RCC 7860 (cell line): ENCODE measurements around the gene CALCA.
"Not testable (repeated sequence)": the region's sequence is repeated elsewhere in the genome, so short reads cannot be mapped to it uniquely, and the experiment has no call there.

ENCODE experiments used
- DNase-seq: peaks from one replicate; pipeline ENCODE4 v3.0.0-alpha.2; 2015; ENCODE audit warnings: low spot score
- FAIRE-seq: peaks from 2 replicates; lab custom pipeline; 2012; peaks lifted over from hg19 to GRCh38; lab: Jason Lieb, UNC

The CALCA gene

DNA sequence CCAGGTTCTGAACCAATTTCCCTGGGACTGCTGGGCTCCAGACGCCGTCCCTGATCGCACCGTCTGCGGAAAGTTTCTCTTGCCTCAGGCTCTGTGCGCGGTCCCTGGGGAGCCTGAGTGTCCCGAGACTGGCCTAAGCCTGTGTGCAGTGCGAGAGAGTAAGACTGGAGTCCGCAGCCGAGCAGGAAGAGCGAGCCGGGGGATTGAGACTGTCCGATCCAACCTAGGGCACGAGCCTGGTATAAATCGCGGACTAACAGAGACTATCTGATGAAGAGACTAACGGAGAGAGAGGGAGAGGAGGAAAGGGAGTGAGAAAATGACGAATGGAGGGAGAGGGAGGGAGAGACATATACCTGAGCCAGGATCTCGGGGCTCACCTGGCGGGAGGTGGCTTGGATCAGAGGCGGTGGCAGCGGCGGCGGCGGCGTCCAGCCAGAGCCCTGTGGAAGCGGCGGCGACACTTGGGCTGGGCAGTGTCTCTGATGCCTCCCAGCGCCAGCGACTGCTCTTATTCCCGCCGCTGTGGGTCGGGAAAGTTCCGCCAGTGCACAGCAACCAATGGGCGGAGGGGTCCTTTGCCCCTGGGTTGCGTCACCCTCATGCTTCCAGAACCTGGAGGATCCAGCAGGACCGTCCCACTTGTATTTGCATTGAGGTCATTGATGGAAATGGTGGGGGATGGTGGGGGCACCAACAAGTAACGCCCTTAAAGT, at the start of gene CALCA:
Gene CALCA (minus strand): TSS at position 487 of the 716 bp plus-strand sequence. CDS start 1,159 bp downstream, outside the sequence.
- no peak for DNase-seq
- FAIRE-seq: no peak

- FAIRE-seq: no peak
These were observed 44.0 kb upstream of the CALCA start for GRCh38 chr11:15016200-15016599.

DNA sequence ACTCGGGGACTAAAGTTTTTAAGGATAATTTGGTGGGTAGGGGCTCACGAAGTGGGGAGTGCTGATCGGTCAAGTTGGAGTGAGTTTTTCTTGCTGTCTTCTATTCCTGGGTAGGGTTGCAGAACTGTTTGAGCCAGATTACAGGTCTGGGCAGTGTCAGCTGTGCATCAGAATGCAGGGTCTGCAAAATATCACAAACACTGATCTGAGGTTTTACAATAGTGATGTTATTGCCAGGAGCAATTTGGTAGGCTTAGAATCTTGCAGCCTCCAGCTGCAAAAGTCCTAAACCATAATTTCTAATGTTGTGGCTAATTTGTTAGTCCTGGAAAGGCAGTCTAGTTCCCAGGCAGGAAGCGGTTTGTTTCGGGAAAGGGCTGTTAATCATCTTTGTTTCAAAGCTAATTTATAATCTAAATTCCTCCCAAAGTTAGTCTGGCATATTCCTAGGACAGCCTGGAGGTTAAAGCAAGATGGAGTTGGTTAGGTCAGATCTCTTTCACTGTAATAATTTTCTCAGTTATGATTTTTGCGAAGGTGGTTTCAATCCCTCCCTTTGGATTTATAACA, 39.7 kb upstream of the CALCA start:
- no peak for FAIRE-seq
- no peak for DNase-seq

More at GRCh38 chr11:15016200-15016599, 44.0 kb upstream of the CALCA start:
- no peak for DNase-seq

DNA sequence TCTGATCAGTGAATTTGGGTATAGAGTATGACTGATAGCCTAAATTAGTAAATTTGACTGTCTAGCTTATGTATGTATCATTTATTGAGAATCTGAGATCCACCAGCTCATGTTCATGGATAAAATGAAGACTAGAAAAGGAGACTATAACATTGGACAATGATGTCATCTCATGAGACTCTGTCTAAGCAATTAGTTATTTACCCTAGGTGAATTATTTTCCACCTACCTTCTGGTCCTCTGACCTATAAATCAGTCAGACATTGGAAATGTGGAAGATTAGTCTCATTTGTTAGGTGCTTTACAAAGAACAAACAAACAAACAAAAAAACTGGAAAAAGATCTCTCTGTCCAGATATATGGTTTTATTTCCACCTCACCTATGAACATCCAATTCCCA, 38.7 kb upstream of the CALCA start:
- FAIRE-seq: no peak
- DNase-seq: no peak

DNA sequence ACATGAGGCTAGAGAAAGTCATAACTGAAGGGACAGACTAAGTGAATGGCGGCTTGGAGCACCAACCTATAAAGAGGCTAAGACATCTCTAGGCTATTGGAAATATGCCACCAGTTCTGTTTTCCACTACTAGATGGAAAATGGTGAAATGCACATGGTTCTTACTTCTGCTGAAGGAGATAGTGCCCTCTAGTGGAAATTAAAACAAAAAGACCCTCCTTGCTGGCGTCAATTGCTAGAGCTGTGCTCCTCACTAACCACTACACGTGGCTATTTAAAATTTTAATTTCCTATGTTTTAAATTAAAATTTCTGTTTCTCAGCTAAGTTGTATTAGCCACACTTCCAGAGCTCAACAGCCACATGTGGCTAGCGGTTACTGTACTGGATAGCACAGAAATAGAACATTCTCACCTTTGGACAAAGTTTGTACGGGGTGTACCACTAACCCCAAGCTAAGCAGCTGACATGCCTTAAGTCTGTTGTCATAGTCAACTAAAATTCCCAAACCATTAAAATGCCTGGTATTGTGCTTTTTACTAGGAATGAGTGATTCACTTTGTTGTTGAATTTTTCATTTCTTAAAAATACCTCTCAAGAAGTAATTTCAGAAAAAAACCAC, 34.1 kb upstream of the CALCA start:
- DNase-seq (peak; percentile 25), FAIRE-seq (no peak)

DNA sequence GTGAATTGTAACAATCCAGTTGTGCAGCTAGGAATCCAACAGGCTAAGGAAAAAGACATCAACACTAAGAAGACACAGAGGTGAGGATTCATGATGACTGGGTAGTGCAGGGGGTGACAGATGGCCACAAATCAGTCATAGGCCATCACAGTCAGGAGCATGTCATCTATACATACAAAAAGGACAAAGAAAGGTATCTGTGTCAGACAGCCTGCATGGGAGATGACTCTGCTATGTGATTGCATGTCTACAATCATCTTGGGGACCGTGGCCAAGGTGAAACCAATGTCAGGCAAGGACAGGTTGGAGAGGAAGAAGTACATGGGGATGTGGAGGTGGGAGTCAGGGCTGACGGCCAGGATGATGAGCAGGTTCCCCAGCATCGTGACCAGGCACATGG, 16.0 kb upstream of the CALCA start:
- not testable (repeated sequence) for FAIRE-seq, DNase-seq

GRCh38 chr11:14981507-14981906, 9.4 kb upstream of the CALCA start:
- DNase-seq (no peak), FAIRE-seq (no peak)

- DNase-seq (peak; percentile 30), FAIRE-seq (no peak)
These were observed 8.7 kb upstream of the CALCA start for GRCh38 chr11:14980854-14981253.

GRCh38 chr11:14977101-14977880, 5.1 kb upstream of the CALCA start:
- no peak for DNase-seq
- no peak for FAIRE-seq

- FAIRE-seq (no peak), DNase-seq (no peak)
These were observed 3.1 kb upstream of the CALCA start for GRCh38 chr11:14975252-14975587.

DNA sequence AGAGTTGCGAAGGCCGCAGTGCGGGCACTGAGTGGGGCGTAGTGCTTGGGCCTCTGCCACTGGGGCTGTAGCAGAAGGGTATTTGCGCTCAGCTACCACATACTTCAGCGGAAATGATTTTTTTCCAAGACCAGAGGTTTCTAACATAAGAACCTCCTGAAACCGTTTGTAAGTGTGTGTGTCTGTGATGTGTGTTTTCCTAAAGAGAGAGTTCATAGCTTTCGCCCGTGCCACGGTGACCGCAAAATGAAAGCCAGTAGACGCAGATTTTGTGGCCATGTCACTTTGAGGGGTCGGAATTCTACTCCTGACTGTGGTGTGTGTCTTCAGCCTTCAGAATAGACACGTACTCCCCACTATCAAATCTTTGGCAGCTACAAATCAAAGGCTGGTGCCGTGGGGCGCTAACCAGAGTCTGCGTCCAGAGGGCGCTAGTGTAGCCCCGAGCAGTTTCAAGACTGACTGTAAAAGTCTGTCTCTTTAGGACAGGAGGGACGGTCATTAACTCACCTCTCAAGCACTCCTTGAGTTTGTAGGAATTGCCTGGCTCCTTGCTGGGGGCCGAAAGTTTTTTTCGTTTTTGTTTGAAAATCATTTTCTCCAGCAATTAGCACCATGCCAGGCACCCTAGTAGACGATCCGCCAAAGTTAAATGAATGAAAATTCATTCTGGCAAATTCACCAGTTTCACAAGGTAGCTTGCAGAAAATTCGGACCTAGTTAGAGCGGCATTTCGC, 2.5 kb upstream of the CALCA start:
- no peak for FAIRE-seq
- no peak for DNase-seq

DNA sequence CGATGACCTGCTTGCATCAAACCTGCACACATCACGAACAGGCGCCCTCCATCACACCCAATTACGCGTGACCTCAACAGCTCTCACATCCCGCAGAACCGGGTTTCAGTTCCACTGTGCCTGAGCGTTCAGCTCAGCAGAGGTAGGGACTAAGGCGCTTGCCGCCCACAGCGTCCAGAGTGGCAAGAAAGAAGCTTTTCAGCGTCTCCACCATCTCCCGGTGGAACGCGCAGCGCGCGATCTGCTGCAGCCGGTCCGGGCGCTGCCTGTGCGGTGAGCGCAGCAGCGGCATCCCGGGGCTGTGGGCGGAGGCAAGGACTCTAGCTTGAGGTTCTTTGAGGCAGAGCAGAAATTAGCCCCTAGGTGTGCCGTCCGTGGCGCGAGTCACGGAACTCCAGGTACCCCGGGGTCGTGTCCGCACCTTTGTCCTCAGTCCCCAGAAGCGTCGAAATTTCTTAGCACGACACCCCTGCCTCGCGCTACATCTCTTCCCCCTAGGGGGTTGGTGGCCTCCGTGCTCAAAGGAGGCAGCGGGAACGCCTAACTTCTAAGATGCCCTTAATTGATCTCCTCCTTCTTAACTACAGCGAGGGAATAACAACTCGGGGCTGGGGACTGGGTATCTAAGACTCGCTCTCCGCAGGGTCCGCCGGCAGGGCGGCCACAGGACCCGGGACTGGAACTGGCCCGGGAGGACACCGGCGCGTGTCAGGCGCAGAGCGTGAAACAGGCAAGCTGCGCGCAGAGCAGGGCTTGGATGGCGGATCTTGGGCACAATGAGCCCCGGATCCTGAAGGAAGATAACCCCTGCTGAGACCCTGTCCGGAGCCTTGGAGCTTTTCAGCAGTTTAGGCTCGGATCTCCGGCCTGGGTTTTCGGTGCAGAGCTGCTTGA, 1.7 kb upstream of the CALCA start:
- DNase-seq (no peak), FAIRE-seq (no peak)

DNA sequence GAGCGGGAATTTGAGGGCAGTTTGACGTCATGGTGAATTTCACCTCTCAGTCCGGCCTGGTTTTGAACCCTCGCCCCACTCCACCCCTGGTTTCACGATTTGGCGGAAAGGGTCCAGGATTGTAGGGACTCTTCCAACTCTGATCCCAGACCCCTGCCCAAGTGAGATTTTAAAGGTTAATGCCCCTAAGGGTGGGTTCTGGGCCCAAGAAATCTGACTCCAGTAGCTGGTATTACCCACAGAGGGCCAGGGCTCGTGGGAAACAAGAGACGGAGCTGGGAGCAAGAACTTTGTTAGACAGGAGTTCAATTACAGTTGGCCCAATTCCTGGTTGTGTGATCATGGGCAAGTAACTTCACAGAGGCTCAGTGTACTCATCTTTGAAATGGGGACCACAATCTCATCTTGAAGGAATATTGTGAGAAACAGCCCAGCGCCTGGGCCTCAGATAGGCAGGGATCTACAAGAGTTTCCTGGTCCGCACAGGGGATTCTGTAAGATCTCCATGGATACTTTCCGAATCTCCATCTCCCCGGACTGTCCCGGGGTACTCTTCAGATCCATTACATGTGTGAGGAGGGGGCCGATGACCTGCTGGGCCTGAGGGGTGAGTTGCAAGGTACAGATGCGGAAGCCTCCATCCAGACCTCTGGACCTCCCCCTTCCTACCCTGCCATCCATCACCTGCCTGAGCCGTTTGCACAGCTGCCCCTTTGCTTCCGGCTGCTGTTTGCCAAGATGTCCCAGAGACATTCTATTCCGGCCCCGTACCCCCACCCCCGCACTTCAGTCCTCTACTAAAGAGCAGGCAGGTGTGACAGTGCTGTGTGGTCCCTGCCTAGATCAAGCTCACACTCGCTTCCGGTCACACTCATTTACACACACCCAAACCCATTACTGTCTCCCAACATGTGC, 687 bp upstream of the CALCA start:
- FAIRE-seq (no peak), DNase-seq (no peak)

DNA sequence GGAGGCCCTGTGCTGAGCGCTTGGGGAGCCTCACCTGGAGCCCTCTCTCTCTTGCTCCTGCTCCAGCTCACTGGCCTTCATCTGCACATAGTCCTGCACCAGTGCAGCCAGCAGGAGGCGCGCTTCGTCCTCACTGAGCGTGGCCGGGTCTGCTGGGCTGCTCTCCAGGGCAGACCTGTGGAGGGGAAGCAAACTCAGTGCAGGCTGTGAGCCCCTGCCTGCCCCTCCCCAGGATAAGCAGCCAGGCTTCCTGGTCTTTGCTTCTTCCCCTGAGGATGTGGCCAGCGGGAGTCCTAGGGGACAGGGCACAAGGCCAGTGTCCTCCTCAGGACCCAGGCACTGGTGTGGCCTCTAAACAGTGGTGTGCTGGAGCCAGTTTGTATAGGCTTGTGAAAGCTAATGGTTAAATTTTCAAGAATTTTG, 2.2 kb downstream of the CALCA start:
- DNase-seq: no peak
- FAIRE-seq: no peak

GRCh38 chr11:14967581-14968243, 4.4 kb downstream of the CALCA start:
- FAIRE-seq (no peak), DNase-seq (no peak)

DNA sequence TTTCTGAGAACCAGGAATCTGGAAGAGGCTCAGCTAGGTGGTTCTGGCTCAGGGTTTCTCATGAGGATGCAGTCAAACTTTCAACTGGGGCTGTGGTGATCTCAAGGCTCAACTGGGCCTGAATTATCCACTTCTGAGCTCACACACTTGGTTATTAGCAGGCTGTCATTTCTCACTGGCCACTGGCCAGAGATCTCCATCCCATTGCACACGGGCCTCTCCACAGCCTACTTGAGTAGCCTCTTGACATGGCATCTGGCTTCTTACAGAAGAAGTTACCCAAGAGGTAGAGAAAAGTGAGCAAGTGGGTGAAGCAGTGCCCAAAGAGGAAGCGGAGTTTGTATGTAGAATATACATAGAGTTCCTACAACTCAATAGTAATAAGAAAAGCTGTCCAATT, 16.0 kb downstream of the CALCA start:
- no peak for FAIRE-seq

DNA sequence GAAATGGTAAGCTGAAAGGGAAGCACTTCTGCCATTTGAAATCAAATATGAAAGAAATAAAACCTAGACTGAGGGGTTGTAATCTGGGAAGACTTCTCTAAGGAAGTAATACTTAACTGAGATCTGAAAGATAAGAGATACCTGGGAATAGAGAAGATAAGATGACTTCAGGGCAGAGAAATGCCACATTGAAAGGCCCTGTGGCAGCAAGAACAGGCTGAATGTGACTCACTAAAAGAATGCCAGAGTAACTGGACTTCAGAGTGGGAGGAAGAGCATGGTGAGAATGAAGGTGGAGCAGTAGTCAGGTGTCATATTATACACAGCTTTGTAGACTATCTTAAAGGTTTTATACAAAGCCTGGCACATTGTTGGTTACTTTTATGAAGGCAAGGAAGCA, 17.6 kb downstream of the CALCA start:
- DNase-seq: no peak
- no peak for FAIRE-seq

More for the DNA sequence above, 16.0 kb downstream of the CALCA start:
- no peak for DNase-seq

DNA sequence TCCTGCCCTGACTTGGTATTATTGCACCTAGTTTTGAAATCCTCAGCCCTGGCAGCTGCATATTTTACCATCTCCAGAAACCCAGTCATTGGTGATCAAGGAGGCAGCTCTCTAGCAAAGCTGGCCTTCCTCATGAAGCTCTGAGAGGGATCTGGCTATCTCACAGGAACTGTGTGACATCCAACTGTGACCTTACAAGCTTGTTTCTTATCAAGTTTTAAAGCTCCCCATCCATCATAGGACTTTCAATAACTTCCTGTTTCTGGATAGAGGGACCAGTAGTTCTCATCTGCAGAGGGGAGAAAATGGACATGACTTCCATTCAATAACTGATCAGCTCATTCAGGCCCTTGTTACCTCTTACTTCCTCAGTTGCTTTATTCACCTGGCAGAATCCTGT, 18.2 kb downstream of the CALCA start:
- no peak for FAIRE-seq
- DNase-seq: no peak
